HCT116 (cell line): ENCODE data around the gene PICK1. TPM values are rescaled to one million over a fixed set of nuclear protein-coding genes. Genes with fewer than 3 reads are reported as not detected.

Experiments
- ATAC-seq: fragments of 200-7000 bp; cut with Tn5 transposase; 2 replicates; pipeline ENCODE4 v1.9.1; 2020; ENCODE audit warnings: mild to moderate bottlenecking, moderate library complexity
- BruUV-seq: library from RNA; stranded (reverse); fragments of 400-500 nt; replicated peaks from 2 replicates; lab custom pipeline; 2021; lab: Mats Ljungman, UMichigan
- CTCF ChIA-PET: fragments of 300-600 bp; sonication (Branson Sonifier 250); formaldehyde crosslinking; loops from one replicate; lab custom pipeline; 2021; ENCODE audit warnings: antibody characterized with exemption; lab: Charles Lee
- POLR2A ChIA-PET: fragments of 300-600, 350-600 bp; sonication (Branson Sonifier 250); formaldehyde crosslinking; loops from one replicate; lab custom pipeline; 2021; ENCODE audit warnings: antibody characterized with exemption; lab: Charles Lee
- RAD21 ChIA-PET, 2 experiments: fragments of 300-600 bp; sonication (Branson Sonifier 250); formaldehyde crosslinking; loops; one replicate each; lab custom pipeline; 2023; ENCODE audit warnings: low total read pairs in 2 of 2; ENCODE audit not compliant: uncharacterized antibody in 2 of 2, unreplicated experiment in 2 of 2, low non-redundant PET in 1 of 2; lab: Charles Lee
- DNase-seq: peaks from one replicate; pipeline ENCODE4 v3.0.0-alpha.2; 2010; ENCODE audit warnings: low read depth, low spot score
- H2AFZ ChIP-seq: fragments of 200-600 bp; shearing (Covaris generic), sonication (generic); 2 replicates; pipeline ENCODE4 v1.6.1; 2017; ENCODE audit warnings: low read depth, mixed run types, mixed read lengths, antibody characterized with exemption, low read length; ENCODE audit not compliant: poor library complexity, severe bottlenecking
- H3K27ac ChIP-seq: 2 replicates; pipeline ENCODE4 v1.5.1; 2012; ENCODE audit warnings: low read depth, low read length
- H3K27me3 ChIP-seq: fragments of 200-600 bp; sonication (generic); 2 replicates; pipeline ENCODE4 v1.6.1; 2016; ENCODE audit warnings: mixed run types, low read length, mixed read lengths; ENCODE audit not compliant: insufficient read depth
- H3K36me3 ChIP-seq, 2 experiments: fragments of 200-500 bp in 1 of 2; fragments of 200-600 bp in 1 of 2; sonication (Bioruptor generic) in 1 of 2; sonication (generic) in 1 of 2; 2 replicates each; pipeline versions ENCODE4 v1.5.1 to v1.6.1; 2014 to 2016; ENCODE audit warnings: low read length in 2 of 2, inconsistent platforms in 1 of 2, mixed read lengths in 1 of 2, mixed run types in 1 of 2; ENCODE audit not compliant: insufficient read depth in 2 of 2, control insufficient read depth in 1 of 2
- H3K4me1 ChIP-seq, 2 experiments: fragments of 200-600 bp in 1 of 2; sonication (generic) in 1 of 2; 2 replicates each; pipeline versions ENCODE4 v1.5.1 to v1.6.1; 2012 to 2017; ENCODE audit warnings: low read length in 2 of 2, inconsistent platforms in 1 of 2, mild to moderate bottlenecking in 1 of 2, mixed read lengths in 1 of 2, mixed run types in 1 of 2, moderate library complexity in 1 of 2; ENCODE audit not compliant: insufficient read depth in 2 of 2, control insufficient read depth in 1 of 2
- H3K4me2 ChIP-seq: fragments of 200-600 bp; sonication (generic); 2 replicates; pipeline ENCODE4 v1.6.1; 2017; ENCODE audit warnings: mixed run types, low read length, mixed read lengths
- H3K4me3 ChIP-seq, 2 experiments: fragments of 200-600 bp in 1 of 2; sonication (generic) in 1 of 2; replicated peaks in 1 of 2; 2 replicates each; pipeline ENCODE4 v1.5.1; 2011 to 2016; ENCODE audit warnings: low read length in 2 of 2, control low read depth in 1 of 2, low read depth in 1 of 2, mild to moderate bottlenecking in 1 of 2, mixed read lengths in 1 of 2, mixed run types in 1 of 2
- H3K79me2 ChIP-seq: fragments of 200-600 bp; sonication (generic); 2 replicates; pipeline ENCODE4 v1.6.1; 2017; ENCODE audit warnings: mild to moderate bottlenecking, mixed run types, low read length, moderate library complexity, mixed read lengths; ENCODE audit not compliant: insufficient read depth
- H3K9ac ChIP-seq: fragments of 200-600 bp; sonication (generic); 2 replicates; pipeline ENCODE4 v1.6.1; 2016; ENCODE audit warnings: low read length, mixed read lengths
- H3K9me2 ChIP-seq: fragments of 200-600 bp; sonication (generic), shearing (Covaris generic); 2 replicates; pipeline ENCODE4 v1.6.1; 2017; ENCODE audit warnings: mixed run types, mild to moderate bottlenecking, moderate library complexity; ENCODE audit not compliant: insufficient read depth
- H3K9me3 ChIP-seq, 2 experiments: fragments of 200-500 bp in 1 of 2; fragments of 200-600 bp in 1 of 2; sonication (Bioruptor generic) in 1 of 2; sonication (generic) in 1 of 2; 2 replicates each; pipeline ENCODE4 v1.6.1; 2014 to 2017; ENCODE audit warnings: low read length in 2 of 2, mixed read lengths in 2 of 2, inconsistent platforms in 1 of 2, low read depth in 1 of 2, mild to moderate bottlenecking in 1 of 2, mixed run types in 1 of 2, moderate library complexity in 1 of 2; ENCODE audit not compliant: control insufficient read depth in 1 of 2, insufficient read depth in 1 of 2
- H4K20me1 ChIP-seq: fragments of 200-600 bp; sonication (generic), shearing (Covaris generic); 2 replicates; pipeline ENCODE4 v1.6.1; 2017; ENCODE audit warnings: mixed run types, mild to moderate bottlenecking, moderate library complexity; ENCODE audit not compliant: insufficient read depth
- CBX3 ChIP-seq: IDR thresholded peaks from 2 replicates; pipeline ENCODE4 v1.6.1; 2012; ENCODE audit warnings: low read depth
- CEBPB ChIP-seq: IDR thresholded peaks from 2 replicates; pipeline ENCODE4 v1.6.1; 2012; ENCODE audit warnings: low read depth
- EGR1 ChIP-seq: IDR thresholded peaks from 2 replicates; pipeline ENCODE4 v1.6.1; 2012; ENCODE audit warnings: low read depth
- ELF1 ChIP-seq: IDR thresholded peaks from 2 replicates; pipeline ENCODE4 v1.6.1; 2012; ENCODE audit warnings: low read depth, borderline replicate concordance
- EZH2 ChIP-seq: fragments of 200-600 bp; sonication (generic); IDR thresholded peaks from 2 replicates; pipeline ENCODE4 v1.6.1; 2017; ENCODE audit warnings: antibody characterized with exemption, mixed run types
- EZH2phosphoT487 ChIP-seq: fragments of 200-600 bp; IDR thresholded peaks from 2 replicates; pipeline ENCODE4 v1.6.1; 2018; ENCODE audit warnings: antibody characterized with exemption, borderline replicate concordance
- FOSL1 ChIP-seq: IDR thresholded peaks from 2 replicates; pipeline ENCODE4 v1.6.1; 2012; ENCODE audit warnings: low read depth
- JUND ChIP-seq: IDR thresholded peaks from 2 replicates; pipeline ENCODE4 v1.6.1; 2012
- POLR2A ChIP-seq: IDR thresholded peaks from 2 replicates; pipeline ENCODE4 v1.7.0; 2011; ENCODE audit warnings: borderline replicate concordance; ENCODE audit not compliant: insufficient read depth, insufficient read length; ENCODE audit errors: extremely low read depth
- RAD21 ChIP-seq: IDR thresholded peaks from 2 replicates; pipeline ENCODE4 v1.6.1; 2012; ENCODE audit warnings: low read depth, mild to moderate bottlenecking
- SIN3A ChIP-seq: IDR thresholded peaks from 2 replicates; pipeline ENCODE4 v1.6.1; 2012; ENCODE audit warnings: low read depth
- TCF7L2 ChIP-seq: IDR thresholded peaks from 2 replicates; pipeline ENCODE4 v1.7.0; 2011; ENCODE audit warnings: borderline replicate concordance, inconsistent platforms; ENCODE audit not compliant: insufficient read depth, insufficient read length; ENCODE audit errors: extremely low read depth
- YY1 ChIP-seq: IDR thresholded peaks from 2 replicates; pipeline ENCODE4 v1.6.1; 2011; ENCODE audit warnings: low read length, low read depth, moderate library complexity, mild to moderate bottlenecking; ENCODE audit not compliant: insufficient replicate concordance; ENCODE audit errors: extremely low read depth
- ZFX ChIP-seq: fragments of 450-650 bp; IDR thresholded peaks from 2 replicates; pipeline ENCODE4 v1.6.1; 2017
- ZNF274 ChIP-seq: fragments of 200-500 bp; sonication (Bioruptor generic); IDR thresholded peaks from 2 replicates; pipeline ENCODE4 v1.6.1; 2014; ENCODE audit warnings: mild to moderate bottlenecking, low read depth, low read length, inconsistent platforms
- intact Hi-C: fragments of 100-400 bp; cut with micrococcal nuclease; formaldehyde crosslinking; loops from 2 replicates; pipeline ENCODE4 v1.10.0; 2022
- total RNA-seq: library from RNA; stranded (reverse); gene quantifications from one replicate; pipeline ENCODE4 v1.2.1, GENCODE V29; 2021; ENCODE audit not compliant: unreplicated experiment
- TF ChIP-seq, protein P1 (sequence below): IDR thresholded peaks from 2 replicates; pipeline ENCODE4 v1.6.1; 2012
- TF ChIP-seq, protein P2 (sequence below): IDR thresholded peaks from 2 replicates; pipeline ENCODE4 v1.6.1; 2012
- TF ChIP-seq, protein P3 (sequence below): IDR thresholded peaks from 2 replicates; pipeline ENCODE4 v1.6.1; 2012; ENCODE audit warnings: low read depth

Gene PICK1
- total RNA-seq, 1 experiment from 2014 or later, result 40.0 TPM

- RAD21 ChIA-PET, result no interaction called here
- H2AFZ ChIP-seq, result no peak overlapping the region
- H3K9me2 ChIP-seq, result no peaks in the 10 kb centered on the region
- H3K79me2 ChIP-seq, result no peaks in the 10 kb centered on the region
- BruUV-seq, result no TSS peak
- CTCF ChIA-PET, result no interaction called here
- POLR2A ChIA-PET, result no interaction called here
- no peak overlapping the region for H3K4me3 ChIP-seq
- ATAC-seq, result no peak
- H3K9me3 ChIP-seq, result no peaks in the 10 kb centered on the region
- intact Hi-C loops, result no loop called here
- no peak for DNase-seq
- no peaks in the 10 kb centered on the region for H3K36me3 ChIP-seq
- no peaks in the 10 kb centered on the region for H3K4me1 ChIP-seq
- H3K9ac ChIP-seq, result no peak overlapping the region
- H3K27me3 ChIP-seq, result no peaks in the 10 kb centered on the region
- no peaks in the 10 kb centered on the region for H4K20me1 ChIP-seq
- TF ChIP-seq YY1 (no peak), ZFX (no peak), EGR1 (no peak), ELF1 (no peak), ZNF274 (no peak), CBX3 (no peak), POLR2A (no peak), JUND (no peak), EZH2 (no peak), RAD21 (no peak), SIN3A (no peak), CEBPB (no peak), TCF7L2 (no peak), FOSL1 (no peak), EZH2phosphoT487 (no peak)
- TF ChIP-seq, protein P1, sequence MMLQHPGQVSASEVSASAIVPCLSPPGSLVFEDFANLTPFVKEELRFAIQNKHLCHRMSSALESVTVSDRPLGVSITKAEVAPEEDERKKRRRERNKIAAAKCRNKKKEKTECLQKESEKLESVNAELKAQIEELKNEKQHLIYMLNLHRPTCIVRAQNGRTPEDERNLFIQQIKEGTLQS, result no peak
- TF ChIP-seq, protein P2, sequence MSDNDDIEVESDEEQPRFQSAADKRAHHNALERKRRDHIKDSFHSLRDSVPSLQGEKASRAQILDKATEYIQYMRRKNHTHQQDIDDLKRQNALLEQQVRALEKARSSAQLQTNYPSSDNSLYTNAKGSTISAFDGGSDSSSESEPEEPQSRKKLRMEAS, result no peak
- TF ChIP-seq, protein P3, sequence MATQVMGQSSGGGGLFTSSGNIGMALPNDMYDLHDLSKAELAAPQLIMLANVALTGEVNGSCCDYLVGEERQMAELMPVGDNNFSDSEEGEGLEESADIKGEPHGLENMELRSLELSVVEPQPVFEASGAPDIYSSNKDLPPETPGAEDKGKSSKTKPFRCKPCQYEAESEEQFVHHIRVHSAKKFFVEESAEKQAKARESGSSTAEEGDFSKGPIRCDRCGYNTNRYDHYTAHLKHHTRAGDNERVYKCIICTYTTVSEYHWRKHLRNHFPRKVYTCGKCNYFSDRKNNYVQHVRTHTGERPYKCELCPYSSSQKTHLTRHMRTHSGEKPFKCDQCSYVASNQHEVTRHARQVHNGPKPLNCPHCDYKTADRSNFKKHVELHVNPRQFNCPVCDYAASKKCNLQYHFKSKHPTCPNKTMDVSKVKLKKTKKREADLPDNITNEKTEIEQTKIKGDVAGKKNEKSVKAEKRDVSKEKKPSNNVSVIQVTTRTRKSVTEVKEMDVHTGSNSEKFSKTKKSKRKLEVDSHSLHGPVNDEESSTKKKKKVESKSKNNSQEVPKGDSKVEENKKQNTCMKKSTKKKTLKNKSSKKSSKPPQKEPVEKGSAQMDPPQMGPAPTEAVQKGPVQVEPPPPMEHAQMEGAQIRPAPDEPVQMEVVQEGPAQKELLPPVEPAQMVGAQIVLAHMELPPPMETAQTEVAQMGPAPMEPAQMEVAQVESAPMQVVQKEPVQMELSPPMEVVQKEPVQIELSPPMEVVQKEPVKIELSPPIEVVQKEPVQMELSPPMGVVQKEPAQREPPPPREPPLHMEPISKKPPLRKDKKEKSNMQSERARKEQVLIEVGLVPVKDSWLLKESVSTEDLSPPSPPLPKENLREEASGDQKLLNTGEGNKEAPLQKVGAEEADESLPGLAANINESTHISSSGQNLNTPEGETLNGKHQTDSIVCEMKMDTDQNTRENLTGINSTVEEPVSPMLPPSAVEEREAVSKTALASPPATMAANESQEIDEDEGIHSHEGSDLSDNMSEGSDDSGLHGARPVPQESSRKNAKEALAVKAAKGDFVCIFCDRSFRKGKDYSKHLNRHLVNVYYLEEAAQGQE, result no peak
- no peak overlapping the region for H3K27ac ChIP-seq
- no peak overlapping the region for H3K4me2 ChIP-seq
Measured at GRCh38 chr22:38046070-38046748, 11.0 kb upstream of the PICK1 start.
